Non-pigmented ciliary epithelial cell (primary cell): ENCODE measurements around the gene SMO.
"Not testable (repeated sequence)": the region's sequence is repeated elsewhere in the genome, so short reads cannot be mapped to it uniquely, and the experiment has no call there.

Experiments used
- DNase-seq: peaks from one replicate; pipeline ENCODE4 v3.0.0-alpha.2; 2010; ENCODE audit warnings: low read depth

The SMO gene

DNA sequence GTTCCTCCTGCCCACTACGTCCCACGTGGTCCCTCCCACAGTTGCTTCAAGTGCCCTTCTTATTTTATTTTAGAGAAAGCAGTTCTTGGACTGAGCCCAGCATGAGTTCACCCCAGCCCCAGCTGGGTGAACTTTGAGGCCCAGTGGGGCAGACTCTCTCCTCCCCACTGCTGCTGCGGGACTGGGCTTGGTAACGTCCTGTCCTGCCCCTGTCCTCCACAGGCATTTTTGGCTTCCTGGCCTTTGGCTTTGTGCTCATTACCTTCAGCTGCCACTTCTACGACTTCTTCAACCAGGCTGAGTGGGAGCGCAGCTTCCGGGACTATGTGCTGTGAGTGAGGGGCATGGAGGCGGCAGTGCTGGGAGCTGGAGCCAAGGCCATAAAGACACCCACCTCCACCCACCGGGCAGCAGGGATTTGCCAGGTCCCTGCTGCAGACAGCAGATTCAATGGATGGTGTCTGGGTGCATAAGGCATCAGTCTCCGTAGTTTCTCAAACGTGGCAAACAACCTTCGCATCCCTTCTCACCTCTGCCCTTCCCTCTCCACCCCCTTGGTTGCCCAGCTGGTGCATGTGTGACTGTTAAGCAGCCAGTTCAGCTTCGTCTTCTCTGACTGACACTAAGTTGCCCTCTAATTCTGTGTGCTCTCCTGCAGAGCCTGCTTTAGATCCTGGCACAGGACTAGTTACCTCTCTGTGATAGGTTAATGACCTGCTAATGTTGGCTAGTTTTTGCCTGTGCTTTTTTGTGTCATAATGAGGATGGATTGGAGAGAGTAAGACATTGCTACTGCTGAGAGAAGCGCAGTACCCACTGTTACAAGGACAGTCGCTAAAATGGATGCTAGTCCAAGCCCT, 20.9 kb downstream of the SMO start:
- DNase-seq = no peak

DNA sequence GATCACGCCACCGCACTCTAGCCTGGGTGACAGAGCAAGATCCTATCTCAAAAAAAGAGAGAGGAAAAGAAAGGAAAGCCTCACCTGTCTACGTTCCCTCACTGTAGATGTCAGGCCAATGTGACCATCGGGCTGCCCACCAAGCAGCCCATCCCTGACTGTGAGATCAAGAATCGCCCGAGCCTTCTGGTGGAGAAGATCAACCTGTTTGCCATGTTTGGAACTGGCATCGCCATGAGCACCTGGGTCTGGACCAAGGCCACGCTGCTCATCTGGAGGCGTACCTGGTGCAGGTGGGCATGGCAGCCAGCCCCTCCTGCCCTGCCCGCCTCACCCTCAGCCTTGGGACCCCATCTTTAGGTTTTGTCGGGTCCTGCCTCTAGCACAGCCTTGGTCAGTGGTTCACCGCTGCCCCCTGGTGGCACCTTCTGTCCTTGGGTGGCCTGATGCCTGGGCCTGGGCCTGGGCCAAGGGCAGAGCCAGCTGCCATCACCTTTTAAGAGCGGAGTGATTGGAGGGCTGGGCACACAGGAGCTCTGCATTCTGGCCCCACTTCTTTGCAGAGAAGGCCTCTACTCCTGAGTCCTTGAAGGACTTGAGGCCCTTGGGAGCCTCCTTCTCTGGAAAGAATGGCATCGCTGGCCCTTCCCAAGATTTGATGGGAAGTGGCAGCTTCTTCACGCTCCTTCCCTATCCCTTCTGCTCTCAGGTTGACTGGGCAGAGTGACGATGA, 22.0 kb downstream of the SMO start:
- DNase-seq = no peak

DNA sequence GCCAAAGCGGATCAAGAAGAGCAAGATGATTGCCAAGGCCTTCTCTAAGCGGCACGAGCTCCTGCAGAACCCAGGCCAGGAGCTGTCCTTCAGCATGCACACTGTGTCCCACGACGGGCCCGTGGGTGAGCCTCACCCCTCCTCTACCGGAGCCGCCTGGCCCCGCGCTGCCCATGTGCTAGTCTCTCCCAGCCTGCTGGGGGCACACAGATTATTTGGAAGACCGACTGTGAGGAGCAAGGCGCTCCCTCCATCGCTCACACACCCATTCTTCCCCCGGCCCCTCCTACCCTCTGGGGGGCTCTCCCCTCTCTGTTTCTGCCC, 22.5 kb downstream of the SMO start:
- DNase-seq = no peak

DNA sequence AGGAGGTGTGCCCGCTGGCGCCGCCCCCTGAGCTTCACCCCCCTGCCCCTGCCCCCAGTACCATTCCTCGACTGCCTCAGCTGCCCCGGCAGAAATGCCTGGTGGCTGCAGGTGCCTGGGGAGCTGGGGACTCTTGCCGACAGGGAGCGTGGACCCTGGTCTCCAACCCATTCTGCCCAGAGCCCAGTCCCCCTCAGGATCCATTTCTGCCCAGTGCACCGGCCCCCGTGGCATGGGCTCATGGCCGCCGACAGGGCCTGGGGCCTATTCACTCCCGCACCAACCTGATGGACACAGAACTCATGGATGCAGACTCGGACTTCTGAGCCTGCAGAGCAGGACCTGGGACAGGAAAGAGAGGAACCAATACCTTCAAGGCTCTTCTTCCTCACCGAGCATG, 23.7 kb downstream of the SMO start:
- DNase-seq = no peak

DNA sequence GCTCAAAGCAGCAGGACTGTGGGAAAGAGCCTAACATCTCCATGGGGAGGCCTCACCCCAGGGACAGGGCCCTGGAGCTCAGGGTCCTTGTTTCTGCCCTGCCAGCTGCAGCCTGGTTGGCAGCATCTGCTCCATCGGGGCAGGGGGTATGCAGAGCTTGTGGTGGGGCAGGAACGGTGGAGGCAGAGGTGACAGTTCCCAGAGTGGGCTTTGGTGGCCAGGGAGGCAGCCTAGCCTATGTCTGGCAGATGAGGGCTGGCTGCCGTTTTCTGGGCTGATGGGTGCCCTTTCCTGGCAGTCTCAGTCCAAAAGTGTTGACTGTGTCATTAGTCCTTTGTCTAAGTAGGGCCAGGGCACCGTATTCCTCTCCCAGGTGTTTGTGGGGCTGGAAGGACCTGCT, 24.2 kb downstream of the SMO start:
- no peak for DNase-seq

DNA sequence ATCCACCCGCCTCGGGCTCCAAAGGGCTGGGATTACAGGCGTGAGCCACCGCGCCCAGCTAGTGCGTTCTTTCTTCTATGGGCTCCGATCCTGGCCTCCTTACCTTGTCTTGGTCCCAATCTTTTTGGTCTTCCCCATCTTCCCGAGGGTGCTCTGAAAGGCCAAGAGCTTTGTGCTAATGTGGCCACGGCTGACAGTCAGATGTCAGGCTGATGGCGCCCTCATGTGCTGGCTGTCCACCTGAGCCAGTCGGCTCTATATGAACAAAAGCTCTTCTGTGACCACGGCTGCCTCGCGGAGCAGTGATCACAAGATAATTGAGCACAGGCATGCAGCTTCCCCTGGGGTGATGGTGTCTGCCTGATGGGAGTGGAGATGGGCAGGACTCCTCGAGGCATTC, 25.4 kb downstream of the SMO start:
- no peak for DNase-seq

DNA sequence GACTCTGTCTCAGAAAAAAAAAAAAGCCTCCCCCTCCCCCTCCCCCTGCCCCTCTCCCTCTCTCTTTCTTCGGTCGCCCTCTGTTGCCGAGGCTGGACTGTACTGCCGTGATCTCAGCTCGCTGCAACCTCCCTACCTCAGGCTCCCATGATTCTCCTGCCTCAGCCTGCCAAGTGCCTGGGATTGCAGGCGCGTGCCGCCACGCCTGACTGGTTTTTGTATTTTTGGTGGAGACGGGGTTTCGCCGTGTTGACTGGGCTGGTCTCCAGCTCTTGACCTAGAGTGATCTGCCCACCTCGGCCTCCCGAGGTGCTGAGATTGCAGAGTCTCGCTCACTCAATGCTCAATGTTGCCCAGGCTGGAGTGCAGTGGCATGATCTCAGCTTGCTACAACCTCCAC, 27.3 kb downstream of the SMO start:
- not testable (repeated sequence) for DNase-seq

DNA sequence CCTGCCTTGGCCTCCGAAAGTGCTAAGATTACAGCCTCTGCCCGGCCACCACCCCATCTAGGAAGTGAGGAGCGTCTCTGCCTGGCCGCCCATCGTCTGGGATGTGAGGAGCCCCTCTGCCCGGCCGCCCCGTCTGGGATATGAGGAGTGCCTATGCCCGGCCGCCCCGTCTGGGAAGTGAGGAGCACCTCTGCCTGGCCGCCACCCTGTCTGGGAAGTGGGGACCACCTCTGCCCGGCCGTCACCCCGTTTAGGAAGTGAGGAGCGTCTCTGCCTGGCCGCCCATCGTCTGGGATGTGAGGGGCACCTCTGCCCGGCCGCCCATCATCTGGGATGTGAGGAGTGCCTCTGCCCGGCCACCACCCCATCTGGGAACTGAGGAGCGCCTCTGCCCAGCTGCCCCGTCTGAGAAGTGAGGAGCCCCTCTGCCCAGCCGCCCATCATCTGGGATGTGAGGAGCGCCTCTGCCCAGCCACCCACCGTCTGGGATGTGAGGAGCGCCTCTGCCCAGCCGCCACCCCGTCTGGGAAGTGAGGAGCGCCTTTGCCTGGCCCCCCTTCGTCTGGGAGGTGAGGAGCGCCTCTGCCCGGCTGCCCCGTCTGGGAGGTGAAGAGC, 27.8 kb downstream of the SMO start:
- DNase-seq = not testable (repeated sequence)

DNA sequence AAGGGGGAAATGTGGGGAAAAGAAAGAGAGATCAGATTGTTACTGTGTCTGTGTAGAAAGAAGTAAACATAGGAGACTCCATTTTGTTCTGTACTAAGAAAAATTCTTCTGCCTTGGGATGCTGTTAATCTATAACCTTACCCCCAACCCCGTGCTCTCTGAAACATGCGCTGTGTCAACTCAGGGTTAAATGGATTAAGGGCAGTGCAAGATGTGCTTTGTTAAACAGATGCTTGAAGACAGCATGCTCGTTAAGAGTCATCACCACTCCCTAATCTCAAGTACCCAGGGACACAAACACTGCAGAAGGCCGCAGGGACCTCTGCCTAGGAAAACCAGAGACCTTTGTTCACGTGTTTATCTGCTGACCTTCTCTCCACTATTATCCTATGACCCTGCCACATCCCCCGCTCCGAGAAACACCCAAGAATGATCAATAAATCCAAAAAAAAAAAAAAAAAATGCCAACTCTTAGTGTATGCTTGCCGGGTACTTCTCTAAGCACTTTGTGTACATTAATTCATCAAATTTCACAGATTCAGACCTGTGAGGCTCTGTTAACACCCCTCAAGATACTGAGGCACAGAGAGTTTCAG, 28.5 kb downstream of the SMO start:
- DNase-seq = not testable (repeated sequence)

DNA sequence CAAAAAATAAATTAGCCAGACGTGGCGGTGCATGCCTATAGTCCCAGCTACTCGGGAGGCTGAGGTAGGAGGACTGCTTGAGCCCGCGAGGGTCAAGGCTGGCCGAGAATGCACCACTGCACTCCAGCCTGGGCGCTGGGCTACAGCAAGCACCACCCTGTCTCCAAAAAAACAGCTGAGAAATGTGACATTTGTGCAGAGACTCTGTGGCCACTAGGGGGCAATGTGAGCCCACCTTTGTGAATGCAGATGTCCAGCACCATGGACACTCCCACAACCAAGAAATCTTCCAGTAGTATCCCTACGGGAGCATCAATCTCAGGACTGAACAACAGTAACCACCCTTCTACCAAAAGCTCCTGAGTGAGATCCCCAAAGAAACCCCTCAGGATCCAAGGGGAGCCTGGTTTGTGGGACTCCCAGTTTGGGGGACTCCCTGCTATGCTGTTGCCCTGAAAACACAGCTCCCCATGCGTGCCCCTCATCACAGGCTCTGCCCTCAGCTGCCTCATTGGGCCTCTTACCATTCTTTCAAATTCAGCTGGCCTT, 30.2 kb downstream of the SMO start:
- DNase-seq = peak; percentile 34

DNA sequence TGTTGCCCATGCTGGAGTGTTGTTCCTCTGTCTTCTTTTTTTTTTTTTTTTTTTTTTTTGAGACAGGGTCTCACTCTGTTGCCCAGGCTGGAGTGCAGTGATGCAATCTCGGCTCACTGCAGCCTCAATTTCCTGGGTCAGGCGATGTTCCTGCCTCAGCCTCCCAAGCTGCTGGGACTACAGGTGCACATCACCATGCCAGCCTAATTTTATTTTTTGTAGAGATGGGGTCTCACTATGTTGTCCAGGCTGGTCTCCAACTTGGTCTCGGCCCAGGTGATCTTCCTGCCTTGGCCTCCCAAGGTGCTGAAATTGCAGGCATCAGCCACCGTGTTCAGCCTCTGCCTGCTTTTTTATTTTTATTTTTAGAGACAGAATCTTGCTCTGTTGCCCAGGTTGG, 30.7 kb downstream of the SMO start:
- DNase-seq = not testable (repeated sequence)

DNA sequence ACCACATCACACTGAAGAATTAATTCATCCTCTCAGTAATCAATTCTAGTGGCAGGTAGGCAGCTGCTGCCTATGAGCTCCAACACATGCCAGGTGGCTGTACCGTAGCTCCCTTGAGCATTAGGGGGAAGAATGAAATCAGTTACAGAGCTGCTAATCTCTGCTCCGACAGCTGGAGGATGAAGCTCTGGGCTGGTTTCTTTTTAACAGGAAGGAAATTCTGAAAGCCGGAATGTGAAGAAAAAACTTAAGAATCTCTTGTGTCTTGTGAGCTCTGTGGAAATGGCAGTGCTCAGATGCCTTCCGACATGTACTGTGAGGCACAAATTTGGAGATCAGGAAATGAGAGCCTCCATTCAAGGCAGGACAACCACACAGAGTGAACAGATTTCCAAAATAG, 33.6 kb downstream of the SMO start:
- no peak for DNase-seq

DNA sequence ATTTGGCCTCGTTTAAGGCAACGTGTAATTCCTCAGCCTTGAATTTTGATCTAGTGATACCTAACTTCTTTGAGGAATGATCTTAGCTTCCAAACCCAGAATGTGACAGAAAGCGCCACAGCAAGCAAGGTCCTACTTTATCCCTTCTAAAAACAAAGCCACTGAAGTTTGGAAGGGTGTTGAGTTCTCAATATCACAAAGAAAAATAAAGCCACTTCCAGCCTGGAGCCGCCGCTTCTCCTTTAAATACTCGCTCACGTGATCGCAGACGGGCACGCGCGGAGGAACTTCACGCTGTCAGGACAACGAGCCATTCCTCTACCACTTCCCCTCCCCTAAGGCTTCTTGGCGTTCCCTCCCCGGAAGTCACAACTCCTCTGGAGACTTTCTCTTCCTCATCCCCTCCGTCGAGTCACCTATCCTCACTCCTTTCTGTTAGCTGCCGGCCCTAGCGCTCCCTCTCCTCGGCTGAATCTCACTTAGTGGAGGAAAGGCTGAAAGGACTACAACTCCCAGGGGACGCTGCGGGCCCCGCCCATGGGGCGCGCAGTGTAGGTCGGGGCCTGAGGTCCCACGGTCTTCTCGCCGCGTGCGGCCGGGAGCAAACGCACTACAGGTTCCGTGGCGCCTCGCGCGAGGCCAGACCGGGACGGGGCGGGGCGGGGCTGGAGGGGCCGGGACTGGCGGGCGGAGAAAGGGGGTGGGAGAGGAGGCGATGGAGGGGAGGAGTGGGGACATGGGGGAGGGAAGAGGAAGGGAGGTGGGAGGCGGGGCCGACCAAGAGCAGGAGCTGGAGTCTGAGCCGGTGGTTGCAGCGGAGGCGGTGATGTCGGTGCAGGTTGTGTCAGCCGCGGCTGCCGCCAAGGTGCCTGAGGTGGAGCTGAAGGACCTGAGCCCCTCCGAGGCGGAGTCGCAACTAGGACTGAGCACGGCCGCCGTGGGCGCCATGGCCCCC, 36.1 kb downstream of the SMO start, which contains the start of gene AHCYL2:
AHCYL2 (plus strand) TSS at position 780 of the 955 bp plus-strand sequence.
- DNase-seq = peak; percentile 81

DNA sequence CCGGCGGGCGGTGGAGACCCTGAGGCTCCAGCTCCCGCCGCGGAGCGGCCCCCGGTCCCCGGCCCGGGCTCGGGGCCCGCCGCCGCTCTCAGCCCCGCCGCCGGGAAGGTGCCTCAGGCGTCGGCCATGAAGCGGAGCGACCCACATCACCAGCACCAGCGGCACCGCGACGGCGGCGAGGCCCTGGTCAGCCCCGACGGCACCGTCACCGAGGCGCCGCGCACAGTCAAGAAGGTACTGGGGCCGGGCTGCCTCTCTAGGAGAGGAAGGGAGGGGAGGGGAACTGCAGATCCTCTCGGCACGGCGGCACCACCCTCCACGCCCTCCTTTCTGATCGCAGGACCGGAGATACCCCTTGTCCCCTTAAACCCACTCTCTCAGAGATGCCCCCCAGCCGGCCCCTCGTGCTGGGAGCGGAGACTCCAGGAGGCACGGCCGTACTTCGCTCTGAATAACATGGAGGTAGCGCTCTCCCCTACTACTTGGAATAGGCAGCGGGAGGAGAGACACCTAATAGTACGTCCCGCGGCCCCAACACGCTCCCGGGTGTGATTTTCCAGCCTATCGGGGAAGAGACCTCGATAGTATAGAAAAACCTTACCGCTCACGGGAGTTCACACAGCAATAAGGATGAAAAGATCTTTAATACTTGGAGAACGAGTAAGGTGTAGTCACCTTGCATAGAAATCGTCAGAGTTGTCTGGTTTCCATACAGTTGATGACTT, 36.9 kb downstream of the SMO start:
- no peak for DNase-seq

DNA sequence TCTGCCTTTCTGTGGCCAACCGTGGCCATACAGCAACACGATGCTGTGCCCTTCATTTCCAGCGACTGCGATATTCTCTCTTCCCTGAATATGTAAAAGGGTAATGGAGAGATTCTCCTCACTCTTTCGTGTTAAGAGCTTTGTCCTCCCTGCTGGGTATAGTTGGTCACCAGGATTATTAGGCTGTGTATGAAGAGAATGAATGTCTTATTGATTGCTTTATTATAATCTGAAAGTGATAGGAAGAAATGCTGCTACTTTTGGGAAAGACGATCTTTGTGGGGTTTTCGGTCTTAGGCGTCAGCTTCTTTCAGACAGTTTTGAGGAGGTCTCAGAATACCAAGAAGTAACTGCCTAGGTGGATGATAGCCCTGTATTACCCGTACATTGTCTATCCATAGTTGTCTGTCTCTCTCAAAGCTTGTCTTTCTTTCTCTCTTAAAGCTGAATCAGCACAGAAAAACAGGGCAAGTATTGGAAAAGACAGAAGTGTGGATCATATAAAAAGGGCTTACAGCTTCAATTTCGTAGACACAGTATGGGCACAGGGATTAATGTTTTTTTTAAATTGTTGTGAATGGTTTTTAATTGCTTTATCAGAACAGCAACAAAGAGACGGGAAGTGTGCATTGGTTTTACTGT, 37.6 kb downstream of the SMO start:
- DNase-seq = no peak

DNA sequence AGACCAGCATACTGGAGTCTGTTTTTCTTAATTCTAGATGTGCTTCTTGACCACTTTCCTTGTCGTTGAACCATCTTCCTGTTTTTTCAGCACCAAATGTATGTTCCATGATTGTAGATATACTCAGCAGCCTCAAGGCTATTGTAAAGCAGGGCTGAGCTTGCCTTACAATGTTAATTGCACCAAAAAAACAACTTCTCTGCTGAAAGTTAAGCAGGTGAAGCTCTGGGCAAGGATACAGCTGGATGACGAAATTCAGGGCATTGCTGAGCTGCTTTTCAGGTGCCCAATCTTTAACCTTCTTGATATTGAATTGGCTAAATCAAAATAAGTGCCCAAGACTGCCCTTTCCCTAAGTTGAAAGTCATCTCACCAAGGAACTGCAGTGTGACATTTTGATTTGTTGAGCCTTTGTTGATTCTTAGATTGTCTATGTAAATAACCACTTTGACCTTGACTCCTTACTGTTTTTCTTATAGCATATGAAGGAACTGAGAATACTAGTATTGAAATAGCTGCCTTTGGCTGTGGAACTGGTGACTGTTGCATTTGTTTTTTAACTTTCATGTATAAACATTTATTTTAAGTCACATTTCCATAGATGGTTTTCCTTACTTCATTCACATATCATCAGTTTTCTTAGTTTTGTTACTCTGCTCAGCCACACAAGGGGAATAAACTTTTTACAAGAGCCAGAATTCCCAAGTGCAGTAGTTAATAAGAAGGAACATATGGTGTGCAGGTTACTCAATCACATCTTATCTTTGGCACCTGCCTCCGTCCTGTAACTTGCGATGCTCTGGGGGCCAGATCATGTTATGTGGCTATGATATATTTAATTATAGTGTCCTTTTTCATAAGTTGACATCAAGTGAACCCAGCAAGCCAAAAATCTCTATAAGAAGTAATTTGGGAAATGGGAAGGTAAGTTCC, 39.5 kb downstream of the SMO start:
- DNase-seq = no peak

DNA sequence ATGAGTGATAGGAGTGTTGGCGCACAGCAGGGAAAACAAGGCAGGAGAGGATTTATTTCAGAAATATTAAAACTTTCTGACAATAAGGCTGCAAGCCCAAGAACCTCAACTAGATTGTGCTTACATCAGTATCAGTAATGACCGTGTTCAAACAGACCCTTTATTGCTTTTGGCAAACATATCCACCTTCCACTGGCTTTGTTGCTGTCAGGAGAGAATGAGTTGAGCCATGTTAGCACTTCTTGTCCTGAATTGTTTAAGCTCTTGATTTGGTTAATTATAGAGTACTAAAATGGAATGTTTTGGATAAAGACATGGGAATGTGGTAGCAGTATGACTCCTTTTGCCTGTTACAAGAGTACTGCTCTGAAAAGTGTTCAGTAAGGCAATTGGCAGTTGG, 40.2 kb downstream of the SMO start:
- no peak for DNase-seq

DNA sequence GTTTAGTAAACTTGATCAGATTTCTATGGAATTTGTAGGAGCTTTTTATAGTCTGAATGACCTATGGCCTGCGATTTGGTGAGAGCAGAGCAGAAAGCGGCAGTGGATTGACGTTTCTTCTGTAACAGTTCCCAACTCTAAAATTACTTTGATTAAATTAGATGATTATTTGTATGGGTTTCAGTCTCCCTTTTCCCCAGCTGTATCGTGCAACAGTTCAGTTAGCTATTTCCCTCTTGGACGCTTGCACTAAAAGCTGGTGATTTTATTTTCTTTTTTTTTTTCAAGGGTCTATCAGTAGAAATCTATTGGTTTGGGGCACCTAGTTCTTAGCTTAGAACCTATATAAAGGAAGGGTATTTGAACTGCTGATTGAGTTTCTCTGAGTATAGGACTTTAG, 43.2 kb downstream of the SMO start:
- no peak for DNase-seq

DNA sequence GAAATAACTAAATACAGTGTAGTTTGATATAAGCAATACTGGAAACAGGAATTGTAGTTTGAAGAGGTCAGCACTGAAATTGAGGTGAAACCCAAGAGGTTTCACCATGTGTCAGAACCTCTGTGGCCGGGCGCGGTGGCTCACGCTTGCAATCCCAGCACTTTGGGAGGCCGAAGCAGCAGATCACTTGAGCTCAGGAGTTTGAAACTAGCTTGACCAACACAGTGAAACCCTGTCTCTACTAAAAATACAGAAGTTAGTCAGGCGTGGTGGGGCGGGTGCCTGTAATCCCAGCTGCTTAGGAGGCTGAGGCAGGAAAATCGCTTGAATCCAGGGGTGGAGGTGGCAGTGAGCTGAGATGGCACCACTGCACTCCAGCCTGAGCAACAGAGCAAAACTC, 50.1 kb downstream of the SMO start:
- DNase-seq = no peak
